GM18511 (cell line): ENCODE data around the gene RPL36AL.

Experiments used
- ATAC-seq: cut with Tn5 transposase; IDR thresholded peaks from one replicate; pipeline ENCODE4 v1.9.1; 2021; ENCODE audit warnings: mild to moderate bottlenecking, moderate library complexity; ENCODE audit not compliant: unreplicated experiment

Gene RPL36AL

DNA sequence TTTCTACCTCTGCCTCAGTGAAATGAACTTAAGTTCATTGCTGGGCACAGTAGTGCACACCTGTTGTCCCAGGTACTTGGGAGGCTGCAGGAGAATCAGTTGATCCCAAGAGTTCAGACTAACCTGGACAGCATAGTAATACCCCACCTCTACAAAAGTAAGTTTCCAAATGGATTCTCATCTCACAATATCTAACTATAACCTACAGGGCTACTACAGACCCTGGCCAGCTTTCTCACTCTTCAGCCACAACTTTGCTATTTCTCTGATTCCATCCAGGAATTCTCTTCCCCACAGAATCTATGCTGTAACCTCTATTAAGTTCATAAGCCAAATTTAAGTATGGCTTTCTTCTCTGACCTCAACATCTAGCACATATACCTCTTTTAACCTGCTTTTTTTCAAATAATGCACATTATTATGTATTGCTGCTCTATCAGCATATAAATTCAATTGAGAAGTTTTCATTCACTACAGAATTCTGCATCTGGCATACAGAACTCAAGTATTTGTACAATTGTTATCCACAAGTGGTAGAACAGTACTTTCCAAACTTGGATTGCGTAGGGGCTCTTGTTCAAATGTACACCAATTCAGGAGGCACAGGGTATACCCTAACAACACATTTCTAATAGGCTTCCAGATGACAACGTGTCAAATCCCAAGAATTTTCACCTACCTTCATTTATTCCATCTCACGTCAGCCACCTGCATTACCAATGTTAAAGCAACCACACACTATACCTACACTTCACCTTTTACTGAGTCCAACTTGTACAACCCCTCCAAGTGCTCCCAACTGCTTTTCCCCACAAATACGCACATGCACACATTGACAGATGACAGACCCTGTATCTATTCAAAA, 38.1 kb downstream of the RPL36AL start:
- ATAC-seq, result no peak

DNA sequence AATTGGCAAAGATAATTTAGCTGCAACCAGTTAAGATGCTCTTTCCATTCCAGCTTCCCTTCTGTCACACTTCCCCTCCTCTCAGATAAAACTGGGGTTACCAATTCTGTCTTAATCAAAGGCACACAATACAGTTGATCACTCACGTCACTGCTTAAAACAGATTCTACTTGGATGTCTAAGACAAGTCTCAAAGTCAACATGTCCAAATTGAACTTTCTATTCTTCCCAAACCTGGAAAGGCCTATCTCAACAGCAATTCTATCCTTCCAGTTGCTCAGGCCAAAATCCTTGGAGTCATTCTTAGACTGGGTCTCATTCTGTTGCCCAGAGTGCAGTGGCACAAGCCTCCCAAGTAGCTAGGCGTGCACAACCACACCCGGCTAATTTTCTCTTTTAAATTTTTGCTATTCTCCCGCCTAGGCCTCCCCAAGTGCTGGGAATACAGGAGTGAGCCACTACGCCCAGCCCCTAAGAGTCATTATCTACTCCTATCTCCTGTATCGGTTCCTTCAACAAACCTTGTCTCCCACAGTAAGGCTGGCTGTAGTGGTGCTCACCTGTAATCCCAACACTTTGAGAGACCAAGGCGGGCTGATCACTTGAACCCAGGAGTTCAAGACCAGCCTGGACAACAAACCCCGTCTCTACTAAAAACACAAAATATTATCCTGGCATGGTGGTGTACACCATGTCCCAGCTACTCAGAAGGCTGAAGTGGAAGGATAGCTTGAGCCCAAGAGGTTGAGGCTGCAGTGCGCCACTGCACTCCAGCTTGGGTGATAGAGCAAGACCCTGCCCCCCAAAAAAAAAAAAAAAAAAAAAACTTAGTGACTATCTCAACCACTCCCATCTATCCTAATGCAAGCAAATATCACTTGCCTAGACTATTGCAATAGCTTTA, 39.0 kb downstream of the RPL36AL start:
- no peak for ATAC-seq

DNA sequence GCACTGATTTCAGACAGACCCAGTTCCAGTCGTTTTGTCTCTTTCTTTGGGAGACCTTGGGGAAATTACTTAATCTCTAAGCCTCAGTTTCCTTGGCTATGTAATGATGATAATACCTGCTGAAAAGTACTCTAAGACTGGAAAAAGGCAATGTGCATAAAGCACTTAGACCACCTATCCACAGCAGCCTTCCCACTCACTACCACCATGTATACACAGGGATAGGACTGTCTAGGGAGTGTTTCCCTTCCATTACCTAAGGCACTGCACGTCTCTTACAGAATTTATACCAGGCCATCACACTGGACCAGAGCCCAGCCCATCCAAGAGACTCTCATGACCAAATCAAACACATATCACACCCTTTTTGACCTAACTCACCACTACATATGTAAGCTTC, 40.6 kb downstream of the RPL36AL start:
- no peak for ATAC-seq

DNA sequence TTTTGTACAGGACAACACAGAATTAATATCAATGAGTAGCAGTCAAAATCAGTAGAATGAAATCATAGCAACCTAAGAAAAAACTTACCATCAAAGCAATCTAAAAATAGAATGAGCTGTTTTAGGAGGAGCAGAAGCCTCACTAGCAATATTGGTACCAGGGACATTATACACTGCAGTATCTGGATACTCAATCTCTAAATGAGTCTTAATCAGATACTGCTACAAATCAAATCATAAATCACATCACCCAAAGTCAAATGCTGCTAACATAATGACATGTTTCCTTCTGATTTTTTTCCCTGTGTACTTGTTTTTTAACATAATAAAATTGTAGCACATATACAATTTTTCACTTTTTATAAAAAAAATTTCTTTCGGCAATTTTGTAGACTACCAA, 42.3 kb downstream of the RPL36AL start:
- ATAC-seq, result no peak

DNA sequence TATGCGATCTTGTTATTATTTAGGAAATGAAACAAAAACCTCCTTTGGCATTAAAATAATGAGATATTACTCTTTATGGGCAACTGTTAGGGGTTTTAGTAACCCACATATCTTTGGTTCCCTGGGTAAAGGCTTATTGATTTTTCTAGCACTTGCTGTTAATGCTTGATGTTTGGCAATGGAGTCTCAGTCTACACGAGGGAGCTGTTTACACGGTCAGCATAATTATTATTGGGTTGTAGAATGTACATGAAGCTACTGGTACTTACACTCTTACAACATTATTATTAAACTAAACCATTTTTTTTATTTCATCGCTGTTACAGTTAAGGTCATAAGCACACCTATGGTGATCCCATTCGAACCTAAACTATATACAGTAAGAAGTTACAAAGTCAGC, 46.4 kb downstream of the RPL36AL start:
- ATAC-seq, result no peak

- ATAC-seq, result no peak
These were observed 51.1 kb downstream of the RPL36AL start for GRCh38 chr14:49569281-49569680.
